DMS79 (cell line): Measurements from ENCODE around the gene MYCBP2.
"Not testable (repeated sequence)": the region's sequence is repeated elsewhere in the genome, so short reads cannot be mapped to it uniquely, and the experiment has no call there.

ENCODE experiments used
- DNase-seq: peaks from one replicate; lab custom pipeline; 2025; lab: John Stamatoyannopoulos, UW

MYCBP2 gene

DNA sequence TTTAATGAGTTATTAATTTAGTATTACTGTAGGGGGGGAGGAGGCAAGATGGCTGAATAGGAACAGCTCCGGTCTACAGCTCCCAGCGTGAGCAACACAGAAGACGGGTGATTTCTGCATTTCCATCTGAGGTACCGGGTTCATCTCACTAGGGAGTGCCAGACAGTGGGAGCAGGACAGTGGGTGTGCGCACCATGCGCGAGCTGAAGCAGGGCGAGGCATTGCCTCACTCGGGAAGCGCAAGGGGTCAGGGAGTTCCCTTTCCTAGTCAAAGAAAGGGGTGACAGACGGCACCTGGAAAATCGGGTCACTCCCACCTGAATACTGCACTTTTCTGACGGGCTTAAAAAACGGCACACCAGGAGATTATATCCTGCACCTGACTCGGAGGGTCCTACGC lies 127.9 kb downstream of the MYCBP2 start:
- DNase-seq: not testable (repeated sequence)

DNA sequence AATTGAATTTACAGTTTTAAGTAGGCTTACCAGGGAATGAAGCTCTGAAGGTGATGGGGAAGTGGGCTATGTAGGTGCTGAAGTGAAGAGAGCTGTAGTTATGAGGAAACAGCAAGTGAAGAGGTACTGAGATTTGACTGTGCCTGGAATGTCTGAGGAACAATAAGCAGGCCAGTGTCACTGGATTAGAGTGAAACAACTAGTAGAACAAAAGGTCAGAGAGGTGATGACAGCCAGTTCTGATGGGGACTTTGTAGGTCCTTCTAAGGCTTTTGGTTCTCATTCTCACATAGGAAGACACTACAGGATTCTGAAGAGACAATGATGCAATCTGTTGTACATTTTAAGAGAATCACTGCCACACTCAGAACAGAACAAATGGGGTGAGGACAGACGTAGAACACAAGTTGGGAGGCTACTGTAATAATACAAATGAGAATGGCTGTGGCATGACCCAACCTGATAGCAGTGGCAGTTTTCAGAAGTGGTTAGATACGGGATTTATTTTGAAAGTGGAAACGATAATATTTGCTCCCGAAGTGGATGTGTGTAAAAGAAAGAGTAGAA lies 130.8 kb downstream of the MYCBP2 start:
- DNase-seq: no peak

GRCh38 chr13:77190349-77190958 lies 136.4 kb downstream of the MYCBP2 start:
- no peak for DNase-seq

- DNase-seq: no peak
These were observed 141.2 kb downstream of the MYCBP2 start for GRCh38 chr13:77185721-77186120.

DNA sequence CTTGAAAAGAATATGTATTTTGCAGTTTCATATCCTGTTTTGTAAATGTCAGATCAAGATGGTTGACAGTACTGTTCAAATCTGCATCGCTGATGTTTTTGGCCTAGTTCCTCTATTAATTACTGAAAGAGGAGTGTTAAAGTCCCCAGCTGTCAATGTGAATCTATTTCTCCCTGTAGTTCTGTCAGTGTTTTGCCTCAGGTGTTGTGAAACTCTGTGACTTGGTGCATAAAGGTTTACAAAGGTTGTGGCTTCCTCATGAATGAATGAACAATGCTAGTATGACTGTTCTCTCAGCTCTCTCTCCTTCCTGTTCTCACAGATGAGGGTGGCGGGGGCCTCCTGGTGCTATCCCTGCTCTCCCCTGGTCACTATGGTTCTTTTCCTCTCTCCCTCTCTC lies 142.4 kb downstream of the MYCBP2 start:
- DNase-seq: no peak

DNA sequence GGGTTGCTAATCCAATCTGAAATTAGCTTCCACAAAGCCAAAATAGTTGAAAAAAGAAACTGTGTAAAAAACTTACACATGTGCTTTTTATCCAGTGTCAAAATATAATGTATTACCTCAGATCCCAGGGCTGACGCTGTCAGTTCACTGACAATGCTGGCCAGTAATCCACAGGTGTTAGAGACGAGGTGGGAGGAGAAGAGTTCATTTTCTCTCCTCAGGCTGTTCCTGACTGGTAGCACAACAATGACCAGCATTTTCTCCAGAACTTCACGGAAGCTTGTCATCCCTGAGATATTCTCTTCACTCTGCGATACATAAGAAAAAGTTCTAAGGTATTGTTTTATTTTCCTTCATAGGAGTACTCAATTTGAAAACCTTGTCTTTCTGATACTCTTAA lies 146.9 kb downstream of the MYCBP2 start:
- no peak for DNase-seq

GRCh38 chr13:77177646-77178045 lies 149.2 kb downstream of the MYCBP2 start:
- no peak for DNase-seq

DNA sequence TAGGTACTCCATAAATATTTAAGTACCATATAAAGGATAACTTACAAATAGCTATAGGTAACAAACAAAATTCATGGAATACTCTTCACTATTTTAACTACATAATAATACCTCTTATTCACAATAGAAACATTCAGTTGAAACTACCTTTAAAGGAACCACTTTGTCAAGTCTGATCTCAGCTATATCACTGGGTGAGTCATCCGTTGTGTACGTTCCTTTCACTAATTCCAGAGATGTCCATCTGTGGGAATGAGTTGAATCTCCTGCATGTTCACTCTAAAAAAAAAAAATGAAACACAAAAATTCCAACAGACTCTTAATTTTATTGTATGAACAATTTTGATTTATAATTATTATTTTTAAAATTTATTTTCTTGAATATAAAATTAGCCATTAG lies 150.5 kb downstream of the MYCBP2 start:
- no peak for DNase-seq

DNA sequence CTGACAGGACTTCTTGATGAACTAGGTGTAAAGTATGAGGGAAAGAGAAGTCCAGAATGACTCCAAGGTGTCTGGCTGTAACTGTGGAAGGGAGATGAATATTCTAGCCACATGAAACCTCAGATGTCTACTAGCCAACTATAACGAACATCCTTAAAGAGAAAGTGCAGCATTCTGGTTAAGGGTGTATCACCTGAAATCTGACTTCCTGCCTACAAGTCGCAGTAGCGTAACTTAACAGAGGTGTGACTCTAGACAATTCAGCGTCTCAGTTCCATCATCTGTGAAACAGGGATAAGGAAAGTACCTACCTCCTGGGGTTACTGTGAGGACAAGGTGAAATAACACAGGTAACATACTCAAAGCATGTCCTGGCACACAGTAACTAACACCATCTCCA lies 154.2 kb downstream of the MYCBP2 start:
- no peak for DNase-seq

DNA sequence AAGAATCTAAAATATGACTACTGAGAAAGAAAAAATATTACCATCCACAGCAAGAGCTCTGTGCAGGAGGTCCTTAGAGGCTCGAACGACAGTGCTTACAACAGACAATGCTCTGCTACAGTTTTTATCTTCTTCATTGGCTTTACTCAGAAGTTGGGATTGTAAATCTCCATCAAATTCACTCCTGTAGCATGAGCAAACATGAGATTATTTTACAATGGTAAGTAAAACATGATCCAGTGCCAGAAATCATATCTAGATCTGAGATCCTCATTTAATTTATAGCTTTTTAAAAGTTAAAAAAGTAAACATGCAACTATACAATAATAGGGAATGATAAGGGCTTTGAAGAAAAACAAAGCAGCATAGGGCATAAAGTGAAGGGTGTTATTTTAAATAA lies 155.4 kb downstream of the MYCBP2 start:
- no peak for DNase-seq

GRCh38 chr13:77168237-77168636 lies 158.7 kb downstream of the MYCBP2 start:
- no peak for DNase-seq

DNA sequence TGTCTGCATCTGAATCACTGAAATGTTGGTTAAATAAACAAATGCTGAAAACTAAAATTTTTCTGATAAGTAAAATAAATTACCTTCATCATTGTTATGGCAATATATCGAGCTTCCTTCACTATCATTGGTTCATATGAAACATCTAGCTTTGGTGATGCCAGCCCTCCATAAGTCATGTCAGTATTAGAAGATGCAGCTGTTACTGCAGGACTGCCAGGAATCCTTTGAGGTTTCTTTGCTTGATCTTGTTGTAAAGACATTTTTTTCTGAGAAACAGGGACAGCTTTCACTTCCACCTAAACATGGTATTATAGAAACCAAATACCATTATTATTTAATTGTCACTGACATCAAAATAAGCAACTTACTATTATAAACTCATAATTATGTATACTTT lies 176.2 kb downstream of the MYCBP2 start:
- DNase-seq: no peak

GRCh38 chr13:77143431-77143830 lies 183.5 kb downstream of the MYCBP2 start:
- DNase-seq: no peak

DNA sequence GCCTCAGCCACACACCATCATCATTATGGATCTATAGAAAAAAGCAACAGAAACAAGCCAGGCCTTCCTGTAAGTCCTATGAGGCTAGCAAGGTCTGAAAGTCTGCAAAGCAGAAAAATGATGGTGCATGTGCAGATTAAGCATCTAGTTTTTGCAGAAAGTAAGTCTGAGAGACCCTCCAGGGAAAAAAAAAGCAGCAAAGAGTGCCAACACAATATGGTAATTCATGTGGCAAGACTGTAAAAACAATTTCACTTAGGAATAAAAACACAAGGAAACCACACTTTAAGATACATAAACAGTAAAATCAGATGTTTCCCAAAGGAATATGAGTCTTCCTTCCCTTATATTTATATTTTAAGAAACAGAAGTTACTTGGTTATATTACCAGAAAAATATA lies 187.6 kb downstream of the MYCBP2 start:
- no peak for DNase-seq

- DNase-seq: no peak
These were observed 188.1 kb downstream of the MYCBP2 start for GRCh38 chr13:77138813-77139212.

DNA sequence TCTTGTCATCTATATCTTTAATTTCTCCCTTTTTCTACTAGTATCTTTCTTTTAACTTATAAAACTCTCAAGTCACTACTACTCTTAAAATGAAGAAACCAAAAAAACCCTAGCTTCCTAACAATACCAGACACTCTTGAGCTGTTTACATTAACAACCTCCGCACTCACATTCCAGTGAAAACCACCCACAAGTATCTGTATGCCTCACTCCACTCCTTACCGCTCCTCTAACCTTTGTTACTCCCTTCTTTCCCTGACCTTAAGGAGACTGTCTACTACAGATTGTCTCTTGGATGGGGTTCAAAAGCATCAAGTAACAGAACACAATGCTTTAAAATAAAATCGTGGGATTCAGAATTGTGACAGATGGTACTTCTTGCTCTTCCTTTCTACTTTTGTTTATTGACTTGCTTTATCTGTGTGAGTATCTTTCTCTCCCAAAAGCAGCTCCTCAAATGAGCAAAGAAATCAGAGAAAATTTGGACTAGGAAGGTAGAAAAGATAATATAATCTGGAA lies 189.9 kb downstream of the MYCBP2 start:
- no peak for DNase-seq

- no peak for DNase-seq
These were observed 202.5 kb downstream of the MYCBP2 start for GRCh38 chr13:77124423-77124822.

GRCh38 chr13:77118134-77118533 lies 208.8 kb downstream of the MYCBP2 start:
- no peak for DNase-seq

- no peak for DNase-seq
These were observed 212.6 kb downstream of the MYCBP2 start for GRCh38 chr13:77114271-77114670.

DNA sequence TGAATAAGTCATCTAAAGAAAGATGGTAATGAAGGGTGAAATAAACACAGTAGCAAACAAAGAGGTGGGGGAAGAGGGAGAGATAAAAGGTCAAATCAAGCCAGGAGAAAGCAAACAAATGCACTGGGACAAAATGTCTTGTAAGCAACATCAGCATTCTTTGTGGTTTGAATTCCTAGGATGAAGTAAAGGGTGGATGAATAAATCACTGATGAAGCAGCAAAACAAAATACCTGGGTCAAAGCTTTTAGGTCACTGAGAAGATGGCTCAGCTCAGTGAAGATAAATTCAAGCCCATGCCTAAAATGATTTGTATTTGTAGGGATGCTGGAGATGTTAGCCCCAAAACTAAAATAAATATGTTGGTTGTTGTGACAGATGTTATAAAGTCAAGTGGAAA lies 213.4 kb downstream of the MYCBP2 start:
- DNase-seq: no peak

GRCh38 chr13:77105051-77105450 lies 221.8 kb downstream of the MYCBP2 start:
- DNase-seq: no peak

DNA sequence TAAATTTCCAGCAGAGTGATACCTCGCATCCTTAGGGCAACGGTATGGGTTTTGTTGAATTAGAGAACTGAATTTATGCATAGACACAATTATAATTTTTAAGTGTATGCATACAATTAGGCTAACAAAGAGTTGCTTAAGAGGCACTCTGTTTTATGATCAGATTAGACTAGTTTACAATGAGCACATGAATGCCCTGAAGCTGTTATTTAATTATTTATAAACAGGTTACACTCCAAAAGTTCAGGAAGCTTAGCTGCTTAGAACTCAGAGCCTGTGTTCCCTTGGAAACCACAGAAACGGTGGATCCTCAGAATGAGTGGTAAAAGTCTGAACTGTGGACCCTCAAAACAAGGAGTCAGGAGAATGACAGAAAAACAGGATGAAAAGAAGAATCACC lies 227.5 kb downstream of the MYCBP2 start:
- no peak for DNase-seq

DNA sequence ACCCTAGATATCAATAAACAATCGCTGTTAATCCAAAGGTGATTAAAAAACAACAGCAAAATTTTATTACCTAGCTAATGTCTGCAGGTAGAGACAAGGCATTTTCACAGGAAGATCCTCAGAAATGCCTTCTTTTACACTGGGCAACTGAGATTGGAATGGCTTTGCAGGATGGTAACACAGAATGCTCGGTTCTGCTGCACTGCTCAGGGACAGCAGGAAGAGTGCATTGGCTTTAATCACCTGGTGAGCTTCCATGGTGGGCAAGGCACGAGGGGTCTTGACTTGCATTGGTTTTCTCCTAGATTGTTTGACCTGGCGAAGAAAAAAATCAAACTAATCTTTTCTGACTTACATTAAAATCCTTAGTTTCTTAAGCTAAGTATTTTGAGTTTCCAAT lies 231.6 kb downstream of the MYCBP2 start:
- DNase-seq: no peak

- no peak for DNase-seq
These were observed 232.1 kb downstream of the MYCBP2 start for GRCh38 chr13:77094773-77095172.
